Cardiac muscle cell (in vitro differentiated cells and primary cell): Measurements from ENCODE around the gene SLC16A8. TPM values are rescaled to one million over a fixed set of nuclear protein-coding genes. Genes with fewer than 3 reads are reported as not detected.

Experiments
- DNase-seq, 2 donors: peaks; one replicate each; pipeline versions ENCODE4 v3.0.0 to v3.0.0-alpha.2; 2010 to 2017; ENCODE audit warnings: low read depth in 1 of 2, low spot score in 1 of 2
- H3K27ac ChIP-seq: fragments of 200-600 bp; sonication (generic); 2 replicates; pipeline ENCODE4 v1.5.1; 2016
- H3K27me3 ChIP-seq: fragments of 200-600 bp; sonication (generic); 2 replicates; pipeline ENCODE4 v1.6.0; 2016; ENCODE audit warnings: control low read depth
- H3K36me3 ChIP-seq: fragments of 200-600 bp; sonication (generic); 2 replicates; pipeline ENCODE4 v1.5.1; 2016; ENCODE audit warnings: control low read depth
- H3K4me1 ChIP-seq: fragments of 200-600 bp; sonication (generic); 2 replicates; pipeline ENCODE4 v1.8.1; 2017; ENCODE audit warnings: low read depth, mild to moderate bottlenecking, mixed run types
- H3K4me3 ChIP-seq: fragments of 200-600 bp; sonication (generic); 2 replicates; pipeline ENCODE4 v1.5.1; 2016; ENCODE audit warnings: mild to moderate bottlenecking
- H3K9me3 ChIP-seq: fragments of 200-600 bp; sonication (generic); 2 replicates; pipeline ENCODE4 v1.5.1; 2017; ENCODE audit warnings: low read depth, mild to moderate bottlenecking, control low read depth
- CTCF ChIP-seq: IDR thresholded peaks from 2 replicates; pipeline ENCODE4 v1.5.1; 2012; ENCODE audit warnings: low read depth, mild to moderate bottlenecking, low read length
- polyA plus RNA-seq: library from polyadenylated mRNA; unstranded; fragments of >200 nt; fragmentation: Nextera tagmentation; extraction: Ambion mirVana; gene quantifications from 2 replicates; pipeline ENCODE4 v1.2.1, GENCODE V29; 2016
- total RNA-seq: library from RNA; depleted of rRNA; stranded (reverse); fragments of >200 nt; gene quantifications from 2 replicates; pipeline ENCODE4 v1.2.3, GENCODE V29; 2016

Gene SLC16A8
- total RNA-seq (0.60 and 1.0 TPM in 2 replicates), polyA plus RNA-seq (1.7 and 3.7 TPM in 2 replicates)

GRCh38 chr22:38083931-38084631 is at the start of gene SLC16A8:
Gene SLC16A8 (minus strand): TSS chr22:38084184. CDS start chr22:38082873, 1,311 bp downstream.
- H3K36me3 ChIP-seq: no peaks in the 10 kb centered on the region
- H3K4me3 ChIP-seq: no peak within 1 kb of the TSS
- no peaks in the 10 kb centered on the region for H3K9me3 ChIP-seq
- no peak for DNase-seq
- no peak within 1 kb of the TSS for H3K27ac ChIP-seq
- no peak for TF ChIP-seq CTCF
- peaks cover 4% of the 10 kb centered on the region for H3K4me1 ChIP-seq
- peaks cover 30% of the 10 kb centered on the region for H3K27me3 ChIP-seq

GRCh38 chr22:38133331-38133730 is 49.3 kb upstream of the SLC16A8 start:
- Histone ChIP-seq H3K9me3 (no peaks in the 10 kb centered on the region), H3K27ac (no peak overlapping the region), H3K27me3 (no peaks in the 10 kb centered on the region), H3K36me3 (no peaks in the 10 kb centered on the region), H3K4me1 (no peaks in the 10 kb centered on the region), H3K4me3 (no peak overlapping the region)
- no peak for DNase-seq
- TF ChIP-seq CTCF: no peak

GRCh38 chr22:38132794-38133193 is 48.8 kb upstream of the SLC16A8 start:
- Histone ChIP-seq H3K4me1 (no peaks in the 10 kb centered on the region), H3K9me3 (no peaks in the 10 kb centered on the region), H3K27ac (no peak overlapping the region), H3K27me3 (no peaks in the 10 kb centered on the region), H3K36me3 (no peaks in the 10 kb centered on the region), H3K4me3 (no peak overlapping the region)
- DNase-seq: no peak
- no peak for TF ChIP-seq CTCF

GRCh38 chr22:38132136-38132535 is 48.2 kb upstream of the SLC16A8 start:
- TF ChIP-seq CTCF: no peak
- no peak for DNase-seq
- no peak overlapping the region for H3K27ac ChIP-seq
- H3K27me3 ChIP-seq: no peaks in the 10 kb centered on the region
- H3K9me3 ChIP-seq: no peaks in the 10 kb centered on the region
- H3K4me1 ChIP-seq: no peaks in the 10 kb centered on the region
- no peaks in the 10 kb centered on the region for H3K36me3 ChIP-seq
- H3K4me3 ChIP-seq: no peak overlapping the region

- H3K4me3 ChIP-seq: no peak overlapping the region
- H3K36me3 ChIP-seq: no peaks in the 10 kb centered on the region
- no peaks in the 10 kb centered on the region for H3K4me1 ChIP-seq
- H3K27ac ChIP-seq: no peak overlapping the region
- H3K9me3 ChIP-seq: no peaks in the 10 kb centered on the region
- TF ChIP-seq CTCF: no peak
- H3K27me3 ChIP-seq: no peaks in the 10 kb centered on the region
- no peak for DNase-seq
Observed at GRCh38 chr22:38131399-38131798, 47.4 kb upstream of the SLC16A8 start.
